HL-60 (cell line): ENCODE results near the gene HMGA1.

Experiments used
- CTCF ChIP-seq: IDR thresholded peaks from one replicate; pipeline ENCODE4 v1.5.1; 2011; ENCODE audit warnings: low read length, control low read depth, inconsistent platforms; ENCODE audit not compliant: insufficient read depth
- GABPA ChIP-seq: IDR thresholded peaks from 2 replicates; pipeline ENCODE4 v1.6.1; 2012; ENCODE audit warnings: low read depth
- POLR2AphosphoS5 ChIP-seq: IDR thresholded peaks from 2 replicates; pipeline ENCODE4 v1.6.1; 2012; ENCODE audit warnings: low read depth
- REST ChIP-seq: IDR thresholded peaks from 2 replicates; pipeline ENCODE4 v1.6.1; 2012; ENCODE audit warnings: low read depth; ENCODE audit not compliant: insufficient replicate concordance
- SPI1 ChIP-seq: IDR thresholded peaks from 2 replicates; pipeline ENCODE4 v1.6.1; 2012; ENCODE audit warnings: low read depth, mild to moderate bottlenecking, borderline replicate concordance

DNA sequence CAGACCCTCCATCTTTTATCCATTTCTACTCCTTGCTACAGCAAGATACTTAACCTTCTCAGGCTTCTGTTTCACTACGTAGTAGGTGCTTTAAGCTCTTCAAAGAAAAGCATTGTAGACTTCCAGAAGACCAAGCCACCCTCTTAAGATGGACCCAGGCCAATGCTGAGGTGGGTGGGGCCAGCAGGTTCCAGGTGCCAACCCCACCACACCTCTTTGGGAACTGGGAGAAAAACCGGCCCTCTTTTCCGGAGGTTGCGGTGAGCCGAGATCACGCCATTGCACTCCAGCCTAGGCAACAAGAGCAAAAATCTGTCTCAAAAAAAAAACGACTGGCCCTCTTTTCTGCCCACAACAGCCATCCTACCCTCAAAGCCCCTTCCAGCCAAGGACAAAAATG, 10.6 kb upstream of the HMGA1 start:
- TF ChIP-seq CTCF (no peak), POLR2AphosphoS5 (no peak), REST (no peak), GABPA (no peak), SPI1 (no peak)
